Measurements from ENCODE around the gene RNF225.

- no peak for TF ChIP-seq CTCF (IDR thresholded peaks at IDR 0.05; ENCODE audit: low read depth, low read length, poor library complexity, severe bottlenecking)
- no peak for TF ChIP-seq EZH2phosphoT487 (IDR thresholded peaks at IDR 0.05; ENCODE audit: borderline replicate concordance, low read length)
Observed at GRCh38 chr19:58364146-58364545, 31.3 kb upstream of the RNF225 start.
